GM21360 (cell line): ENCODE results near the gene MARCO.
"Not testable (repeated sequence)": the region's sequence is repeated elsewhere in the genome, so short reads cannot be mapped to it uniquely, and the experiment has no call there.

Experiments used
- ATAC-seq: cut with Tn5 transposase; IDR thresholded peaks from one replicate; pipeline ENCODE4 v1.9.1; 2021; ENCODE audit warnings: mild to moderate bottlenecking, moderate library complexity; ENCODE audit not compliant: unreplicated experiment

The MARCO gene

GRCh38 chr2:118925981-118926380, 16.0 kb upstream of the MARCO start:
- no peak for ATAC-seq

DNA sequence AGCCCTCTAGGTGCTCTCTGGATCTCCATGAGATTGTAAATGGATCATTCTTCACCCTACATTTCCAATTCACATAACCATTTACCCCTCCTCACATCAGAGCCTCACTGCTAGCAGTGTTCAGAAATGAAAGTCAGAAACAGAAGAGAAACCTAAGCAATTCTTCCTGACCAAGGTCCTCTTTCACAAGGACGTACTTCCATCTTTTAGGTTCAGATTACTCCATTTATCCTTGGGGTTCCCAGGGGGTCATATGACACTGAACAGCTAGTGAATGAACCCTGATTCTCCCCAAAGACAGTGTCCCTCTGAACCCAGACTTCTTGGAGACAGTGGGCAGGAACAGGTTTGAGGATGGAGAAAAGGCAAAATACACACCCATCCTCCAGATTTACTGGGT, 12.9 kb upstream of the MARCO start:
- ATAC-seq: no peak

- no peak for ATAC-seq
These were observed 9.0 kb upstream of the MARCO start for GRCh38 chr2:118932949-118933348.

DNA sequence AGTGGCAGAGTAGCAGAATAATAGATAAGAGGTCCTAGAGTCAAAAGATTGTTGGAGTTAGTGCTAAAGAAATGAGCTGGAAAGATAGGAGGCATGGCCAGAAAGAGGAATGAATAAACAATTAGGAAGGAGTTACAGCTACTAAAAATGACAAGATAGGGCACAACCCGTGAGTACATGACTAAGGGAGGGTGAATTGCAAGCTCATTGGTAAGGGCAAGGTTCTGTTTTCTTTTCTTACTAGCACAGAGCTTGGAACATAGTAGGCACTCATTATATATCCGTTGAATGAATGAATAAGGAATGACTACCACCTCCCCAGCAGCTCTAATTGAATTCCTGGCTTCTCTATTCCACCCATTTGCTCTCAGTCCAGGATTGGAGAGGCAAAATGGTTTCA, 5.7 kb upstream of the MARCO start:
- no peak for ATAC-seq

DNA sequence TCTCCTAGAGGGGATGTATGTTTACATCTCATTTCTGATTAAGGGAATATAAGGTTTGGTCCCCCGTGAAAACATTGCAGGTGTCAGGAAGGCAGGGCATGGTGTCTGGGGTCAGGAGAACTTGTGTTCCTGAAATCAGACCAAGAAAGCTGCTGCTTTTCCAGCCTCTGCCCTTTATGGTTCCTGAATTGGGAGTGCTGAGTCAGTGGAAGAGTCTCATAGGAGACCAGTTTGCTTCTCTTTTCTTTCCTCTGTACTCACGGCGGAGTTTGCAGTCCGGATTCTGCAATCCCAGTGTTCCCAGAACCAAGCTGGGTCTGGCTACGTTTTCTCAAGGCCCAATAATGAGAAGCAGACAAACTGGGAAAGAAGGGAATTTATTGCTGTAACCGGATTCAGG, 5.1 kb upstream of the MARCO start:
- ATAC-seq: no peak

GRCh38 chr2:118937817-118938216, 4.2 kb upstream of the MARCO start:
- no peak for ATAC-seq

DNA sequence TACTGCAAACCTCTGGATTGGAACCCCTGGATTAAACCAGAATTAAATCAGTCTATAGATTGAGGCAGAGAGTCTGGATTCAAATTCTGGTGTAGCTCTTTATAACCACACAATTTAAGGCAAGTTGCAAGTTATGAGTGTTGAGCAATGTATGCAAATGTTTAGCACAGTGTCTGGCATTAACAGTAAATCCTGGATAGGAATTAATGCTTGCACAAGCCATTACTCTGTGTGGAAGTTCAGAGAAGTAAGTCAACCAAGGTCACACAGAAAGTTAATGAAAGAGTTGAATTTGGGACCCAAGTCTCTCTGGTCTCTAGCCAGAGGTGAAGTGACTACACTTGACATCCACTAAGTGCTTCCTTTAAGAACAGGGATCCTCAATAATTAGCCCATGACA, 2.0 kb upstream of the MARCO start:
- no peak for ATAC-seq

GRCh38 chr2:118940486-118941120, 1.4 kb upstream of the MARCO start:
- ATAC-seq: no peak

DNA sequence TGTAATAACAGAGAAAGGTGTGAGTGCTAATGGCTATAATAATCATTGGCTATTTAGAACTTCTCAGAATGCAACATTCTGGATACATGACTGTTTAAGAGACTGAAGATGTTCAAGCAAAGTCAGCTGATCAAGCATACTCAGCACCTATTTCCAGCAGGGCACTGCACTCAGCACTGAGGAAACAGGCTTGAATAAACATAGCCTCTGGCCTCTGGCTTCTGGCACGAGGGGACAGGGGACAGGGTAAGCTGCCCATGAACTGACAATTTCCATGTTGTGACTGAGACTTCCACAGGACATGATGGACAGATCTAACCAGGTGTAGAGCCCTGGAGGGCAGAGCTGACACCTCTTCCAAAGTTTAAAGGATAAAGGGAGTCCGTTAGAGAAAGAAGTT, 1.3 kb downstream of the MARCO start:
- ATAC-seq: no peak

DNA sequence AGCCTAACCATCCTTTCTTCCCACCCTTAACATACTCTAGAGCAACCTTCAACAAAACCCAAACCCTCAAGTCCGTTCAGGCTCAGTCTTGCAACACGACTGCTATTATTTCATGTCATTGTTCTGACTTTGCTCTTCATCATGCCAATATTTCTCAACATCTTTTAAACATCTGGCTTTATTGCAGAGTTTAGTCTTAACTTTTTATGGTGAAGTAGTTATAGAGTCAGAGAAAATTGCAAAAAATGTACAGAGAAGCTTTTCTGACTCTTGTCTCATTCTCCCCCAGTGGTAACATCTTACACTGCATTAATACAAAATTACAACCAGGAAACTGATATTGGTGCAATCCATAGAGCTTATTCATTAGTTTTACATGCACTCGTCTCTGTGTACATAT, 3.9 kb downstream of the MARCO start:
- no peak for ATAC-seq

GRCh38 chr2:118948266-118948665, 6.3 kb downstream of the MARCO start:
- ATAC-seq: not testable (repeated sequence)

GRCh38 chr2:118954297-118955060, 12.5 kb downstream of the MARCO start:
- ATAC-seq: no peak

DNA sequence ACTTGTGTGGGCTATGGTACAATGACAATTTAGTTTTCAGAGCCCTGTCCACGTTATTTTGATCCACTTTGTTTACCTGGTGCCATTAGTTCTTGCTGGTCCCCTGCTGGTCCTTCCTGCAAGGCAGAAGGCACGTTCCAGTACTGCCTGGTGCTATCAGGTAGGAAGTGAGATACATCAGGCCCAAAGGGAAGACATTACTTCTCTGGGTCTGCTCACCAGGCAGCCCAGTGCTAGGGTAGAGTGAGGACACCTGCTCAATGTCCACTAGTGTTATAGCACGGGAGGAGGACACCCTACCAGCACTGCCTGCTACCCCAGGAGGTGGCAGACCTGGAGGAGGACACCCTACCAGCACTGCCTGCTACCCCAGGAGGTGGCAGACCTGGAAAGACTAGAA, 23.7 kb downstream of the MARCO start:
- ATAC-seq: no peak

DNA sequence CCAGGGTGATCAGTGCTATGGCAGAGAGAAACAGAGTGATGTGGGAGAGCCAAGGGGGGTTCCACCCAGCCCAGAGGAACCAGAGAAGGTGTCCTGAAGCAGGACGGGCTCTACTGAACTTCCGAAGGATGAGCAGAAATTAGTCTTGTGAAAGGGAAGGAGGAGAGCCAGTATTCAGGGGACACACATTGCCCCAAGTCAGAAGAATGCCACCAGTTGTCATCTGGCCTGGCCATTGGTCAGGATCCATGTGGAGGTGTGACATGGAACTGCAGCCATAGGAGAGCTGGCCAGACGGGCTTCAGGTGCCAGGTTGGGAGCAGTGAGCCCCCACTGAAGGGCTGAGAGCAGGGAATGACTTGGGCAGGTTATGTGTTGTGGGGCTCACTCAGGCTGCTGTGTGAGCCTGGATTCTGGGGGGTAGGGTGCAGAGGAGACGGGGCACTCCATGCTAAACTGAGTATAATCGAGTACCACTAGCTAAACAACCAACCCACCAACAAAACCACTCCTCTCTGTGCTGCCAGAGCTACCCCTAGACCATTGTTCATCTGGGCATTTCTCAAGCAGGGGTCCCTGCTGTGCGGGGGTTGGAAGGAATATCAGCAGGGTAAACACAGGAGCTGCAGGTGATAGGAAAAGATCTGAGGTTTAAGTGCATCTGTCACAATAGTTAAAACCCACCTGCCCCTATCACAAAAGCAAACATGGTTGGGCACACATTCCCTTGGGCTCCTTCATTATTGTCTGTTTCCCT, 25.3 kb downstream of the MARCO start:
- no peak for ATAC-seq

DNA sequence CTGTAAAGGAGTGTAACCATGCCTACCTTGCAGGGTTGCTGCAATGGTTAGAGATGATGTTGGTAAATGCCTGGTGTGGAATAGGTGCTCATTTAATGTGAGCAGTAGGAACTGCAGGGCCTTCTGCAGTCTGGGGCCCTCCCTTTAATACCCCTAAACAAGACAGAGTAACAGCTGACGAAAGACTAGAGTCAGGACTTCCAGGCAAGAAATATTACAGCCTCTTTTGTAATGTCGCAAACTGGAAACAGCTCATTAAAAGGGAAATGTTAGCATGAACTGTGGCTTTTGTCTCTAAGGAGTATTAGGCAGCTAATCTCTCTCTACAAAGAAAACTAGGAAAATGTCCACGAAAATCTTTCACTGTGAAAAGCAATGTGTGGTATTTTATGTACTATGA, 26.0 kb downstream of the MARCO start:
- ATAC-seq: no peak

- no peak for ATAC-seq
These were observed 27.2 kb downstream of the MARCO start for GRCh38 chr2:118968961-118969733.

GRCh38 chr2:118969734-118970395, 27.9 kb downstream of the MARCO start:
- ATAC-seq: no peak

DNA sequence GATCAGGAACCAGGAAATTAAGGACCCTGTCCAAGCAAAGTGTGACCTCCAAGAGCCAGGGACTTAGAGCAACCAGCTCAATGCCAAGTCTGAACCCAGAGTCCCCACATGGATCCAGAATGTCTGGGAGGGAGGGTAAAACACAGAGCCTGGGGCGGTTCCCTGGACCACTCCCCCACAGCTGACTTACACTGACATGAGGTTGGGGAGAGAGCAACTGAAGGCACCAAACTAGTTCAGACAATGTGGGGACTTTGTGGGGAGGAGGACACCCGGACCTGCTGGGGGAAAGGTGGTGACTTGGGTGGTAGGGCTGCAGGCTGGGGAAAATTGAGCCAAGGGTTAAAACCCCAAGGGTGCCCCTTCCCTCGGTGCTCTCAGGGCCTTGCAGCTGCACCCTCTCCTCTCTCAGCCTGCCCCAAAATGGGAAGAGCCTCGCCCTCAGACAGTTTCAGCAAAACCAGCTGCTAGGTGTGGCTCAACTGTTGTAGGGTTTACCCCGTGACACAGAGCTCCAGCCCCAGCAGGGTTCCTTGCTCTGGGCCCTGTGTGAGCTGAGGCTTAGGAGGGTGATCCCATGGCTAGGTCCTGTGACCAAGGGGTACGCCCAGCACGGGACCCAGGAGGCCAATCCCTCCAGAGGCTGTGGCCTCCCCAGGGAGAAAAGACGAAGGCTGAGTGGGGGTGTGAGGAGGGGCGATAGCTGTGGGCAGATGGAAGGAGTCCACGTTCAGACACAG, 28.6 kb downstream of the MARCO start:
- ATAC-seq: no peak

- no peak for ATAC-seq
These were observed 29.5 kb downstream of the MARCO start for GRCh38 chr2:118971245-118972122.
